Natural killer cell (primary cell): ENCODE measurements around the gene PRKCB. TPM values are rescaled to one million over a fixed set of nuclear protein-coding genes. Genes with fewer than 3 reads are reported as not detected.

Experiments used
- ATAC-seq, 3 donors: fragments of 150-1000 bp in 2 of 3; fragments of 200-7000 bp in 1 of 3; cut with Tn5 transposase; 1 replicate in 1 of 3; 2 replicates in 2 of 3; pipeline ENCODE4 v1.10.0; 2021; ENCODE audit warnings: mild to moderate bottlenecking in 2 of 3, moderate library complexity in 2 of 3
- DNase-seq, 2 donors: peaks; one replicate each; pipeline versions ENCODE4 v3.0.0 to v3.0.0-alpha.2; 2013 to 2021; ENCODE audit warnings: mixed read lengths in 1 of 2
- H3K27ac ChIP-seq: one replicate; pipeline ENCODE4 v1.5.1; 2013; ENCODE audit warnings: mild to moderate bottlenecking, low read length
- H3K27me3 ChIP-seq: one replicate; pipeline ENCODE4 v1.6.1; 2013; ENCODE audit warnings: low read length; ENCODE audit not compliant: control insufficient read depth, insufficient read depth
- H3K36me3 ChIP-seq: one replicate; pipeline ENCODE4 v1.6.1; 2013; ENCODE audit warnings: low read length; ENCODE audit not compliant: control insufficient read depth, insufficient read depth
- H3K4me1 ChIP-seq: one replicate; pipeline ENCODE4 v1.6.1; 2013; ENCODE audit warnings: low read length; ENCODE audit not compliant: control insufficient read depth, insufficient read depth
- H3K4me3 ChIP-seq: one replicate; pipeline ENCODE4 v1.5.1; 2013; ENCODE audit warnings: low read length
- H3K9me3 ChIP-seq: one replicate; pipeline ENCODE4 v1.6.1; 2013; ENCODE audit warnings: low read length; ENCODE audit not compliant: control insufficient read depth, insufficient read depth
- H3K27ac Mint-ChIP-seq, 2 donors: one replicate each; pipeline ENCODE4 v1.8.0; 2022; ENCODE audit warnings: mild to moderate bottlenecking in 2 of 2, mixed read lengths in 2 of 2, moderate library complexity in 1 of 2
- H3K27me3 Mint-ChIP-seq, 2 donors: one replicate each; pipeline ENCODE4 v1.8.0; 2022; ENCODE audit warnings: low read depth in 2 of 2, mixed read lengths in 2 of 2
- H3K36me3 Mint-ChIP-seq: one replicate; pipeline ENCODE4 v1.8.0; 2022; ENCODE audit warnings: mixed read lengths
- H3K4me1 Mint-ChIP-seq, 2 donors: one replicate each; pipeline ENCODE4 v1.8.0; 2022; ENCODE audit warnings: mixed read lengths in 2 of 2
- H3K4me3 Mint-ChIP-seq: one replicate; pipeline ENCODE4 v1.8.0; 2022; ENCODE audit warnings: mild to moderate bottlenecking, moderate library complexity, mixed read lengths
- H3K9me3 Mint-ChIP-seq, 2 donors: one replicate each; pipeline ENCODE4 v1.8.0; 2022; ENCODE audit warnings: mixed read lengths in 2 of 2
- CTCF ChIP-seq: fragments of 200-600 bp; IDR thresholded peaks from one replicate; pipeline ENCODE4 v1.8.0; 2022; ENCODE audit warnings: antibody characterized with exemption
- WGBS: methylation state at CpG from one replicate; pipeline ENCODE4 v1.1.7; 2013; ENCODE audit warnings: missing lambda C conversion rate; ENCODE audit not compliant: insufficient coverage; 5-methylcytosine and 5-hydroxymethylcytosine counted together
- intact Hi-C: fragments of 100-400 bp; cut with micrococcal nuclease; formaldehyde crosslinking; loops from one replicate; pipeline ENCODE4 v1.14.2; 2022
- total RNA-seq, 4 donors: library from RNA; stranded (reverse); fragments of 120-200 nt in 1 of 4; gene quantifications; one replicate each; pipeline versions ENCODE4 v1.2.3 to v1.2.4, GENCODE V29; 2013 to 2022

The PRKCB gene
- total RNA-seq, 3 donors from 2014 or later (not counting 1 experiment from before 2014, with no cell fraction given): 182 to 222 (median 183) TPM

- Histone ChIP-seq H3K9me3 (no peaks in the 10 kb centered on the region), H3K27me3 (no peaks in the 10 kb centered on the region), H3K27ac (no peak overlapping the region), H3K4me3 (no peak overlapping the region), H3K36me3 (peaks cover 2% of the 10 kb centered on the region), H3K4me1 (peaks cover 7% of the 10 kb centered on the region)
- no peak for ATAC-seq
- WGBS: 96% methylated on average over 5 of the region's 5 CpGs
- Mint-ChIP-seq H3K36me3 (no peaks in the 10 kb centered on the region), H3K4me3 (no peak overlapping the region), H3K9me3 (no peaks in the 10 kb centered on the region), H3K27ac (no peak overlapping the region), H3K4me1 (peaks cover 57 to 81% of the 10 kb centered on the region in 2 donors), H3K27me3 (no peaks in the 10 kb centered on the region)
- no peak for TF ChIP-seq CTCF
- intact Hi-C loops: no loop called here
- no peak for DNase-seq
These were observed 238.8 kb downstream of the PRKCB start for GRCh38 chr16:24074574-24074973.

GRCh38 chr16:24075302-24075701 lies 239.5 kb downstream of the PRKCB start:
- no peaks in the 10 kb centered on the region for H3K36me3 ChIP-seq
- H3K4me3 Mint-ChIP-seq: no peak overlapping the region
- H3K27me3 Mint-ChIP-seq: no peaks in the 10 kb centered on the region
- H3K9me3 Mint-ChIP-seq: no peaks in the 10 kb centered on the region
- H3K4me1 ChIP-seq: peaks cover 7% of the 10 kb centered on the region
- intact Hi-C loops: no loop called here
- ATAC-seq (no peak), DNase-seq (no peak)
- peak overlapping the region; percentile 41 to 58 for H3K27ac Mint-ChIP-seq
- no peaks in the 10 kb centered on the region for H3K9me3 ChIP-seq
- H3K27me3 ChIP-seq: no peaks in the 10 kb centered on the region
- peaks cover 57 to 84% of the 10 kb centered on the region in 2 donors for H3K4me1 Mint-ChIP-seq
- WGBS: 86% methylated on average over 1 of the region's 1 CpG
- H3K36me3 Mint-ChIP-seq: no peaks in the 10 kb centered on the region
- no peak overlapping the region for H3K4me3 ChIP-seq
- H3K27ac ChIP-seq: no peak overlapping the region
- TF ChIP-seq CTCF: no peak

- Mint-ChIP-seq H3K9me3 (no peaks in the 10 kb centered on the region), H3K27me3 (no peaks in the 10 kb centered on the region), H3K36me3 (no peaks in the 10 kb centered on the region), H3K4me1 (peaks cover 50 to 78% of the 10 kb centered on the region in 2 donors), H3K4me3 (no peak overlapping the region), H3K27ac (peak overlapping the region; percentile 58 to 72)
- H3K9me3 ChIP-seq: no peaks in the 10 kb centered on the region
- no peak for DNase-seq
- peak in 2 of 3 donors; percentile 70 to 84 for ATAC-seq
- TF ChIP-seq CTCF: no peak
- intact Hi-C loops: no loop called here
- no peaks in the 10 kb centered on the region for H3K36me3 ChIP-seq
- no peak overlapping the region for H3K27ac ChIP-seq
- 67% methylated on average over 6 of the region's 6 CpGs for WGBS
- peaks cover 7% of the 10 kb centered on the region for H3K4me1 ChIP-seq
- H3K4me3 ChIP-seq: no peak overlapping the region
- H3K27me3 ChIP-seq: no peaks in the 10 kb centered on the region
These were observed 240.3 kb downstream of the PRKCB start for GRCh38 chr16:24075931-24076716.
